Neural cell (in vitro differentiated cells): ENCODE results near the gene CEMIP2. TPM values are rescaled to one million over a fixed set of nuclear protein-coding genes. Genes with fewer than 3 reads are reported as not detected.

Experiments
- H2AFZ ChIP-seq: fragments of 200-600, 300-800 bp; sonication (generic), shearing (Covaris generic); 2 replicates; pipeline ENCODE4 v1.6.0; 2014; ENCODE audit warnings: low read depth, mild to moderate bottlenecking, antibody characterized with exemption, low read length, moderate library complexity
- H3F3A ChIP-seq: fragments of 200-600 bp; shearing (Covaris generic); 2 replicates; pipeline ENCODE4 v1.6.1; 2016; ENCODE audit warnings: mild to moderate bottlenecking, moderate library complexity, mixed read lengths, antibody characterized with exemption, low read length; ENCODE audit not compliant: insufficient read depth, poor library complexity, severe bottlenecking
- H3K27ac ChIP-seq: fragments of 200-600, 300-800 bp; sonication (generic), shearing (Covaris generic); 2 replicates; pipeline ENCODE4 v1.5.1; 2014; ENCODE audit warnings: mild to moderate bottlenecking, low read length, moderate library complexity
- H3K27me3 ChIP-seq: fragments of 300-800, 200-600 bp; sonication (generic), shearing (Covaris generic); 2 replicates; pipeline ENCODE4 v1.6.0; 2014; ENCODE audit warnings: mild to moderate bottlenecking, low read depth, low read length, moderate library complexity; ENCODE audit not compliant: insufficient read depth
- H3K36me3 ChIP-seq: fragments of 300-800, 200-600 bp; sonication (generic), shearing (Covaris generic); 2 replicates; pipeline ENCODE4 v1.5.1; 2014; ENCODE audit warnings: mild to moderate bottlenecking, antibody characterized with exemption, low read length, moderate library complexity; ENCODE audit not compliant: insufficient read depth
- H3K4me2 ChIP-seq: fragments of 300-800, 200-600 bp; sonication (generic), shearing (Covaris generic); 2 replicates; pipeline ENCODE4 v1.6.0; 2014; ENCODE audit warnings: mild to moderate bottlenecking, low read length
- H3K4me3 ChIP-seq: fragments of 300-800, 200-600 bp; sonication (generic), shearing (Covaris generic); 2 replicates; pipeline ENCODE4 v1.5.1; 2014; ENCODE audit warnings: mild to moderate bottlenecking, low read length, moderate library complexity
- H3K79me2 ChIP-seq: fragments of 200-600 bp; shearing (Covaris generic); replicated peaks from 2 replicates; pipeline ENCODE4 v1.6.0; 2014; ENCODE audit warnings: mild to moderate bottlenecking, low read length, moderate library complexity; ENCODE audit not compliant: insufficient read depth
- H3K9ac ChIP-seq: fragments of 300-800, 200-600 bp; sonication (generic), shearing (Covaris generic); 2 replicates; pipeline ENCODE4 v1.6.1; 2016; ENCODE audit warnings: mild to moderate bottlenecking, low read length, mixed read lengths
- H3K9me2 ChIP-seq: fragments of 200-600 bp; shearing (Covaris generic); 2 replicates; pipeline ENCODE4 v1.6.1; 2016; ENCODE audit warnings: mild to moderate bottlenecking, low read length, mixed read lengths; ENCODE audit not compliant: insufficient read depth
- H3K9me3 ChIP-seq: fragments of 200-600, 300-800 bp; sonication (generic), shearing (Covaris generic); 2 replicates; pipeline ENCODE4 v1.6.1; 2016; ENCODE audit warnings: mild to moderate bottlenecking, mixed run types, low read length, moderate library complexity, mixed read lengths
- H4K20me1 ChIP-seq: fragments of 200-600 bp; shearing (Covaris generic); 2 replicates; pipeline ENCODE4 v1.6.1; 2016; ENCODE audit warnings: mild to moderate bottlenecking, mixed run types; ENCODE audit not compliant: insufficient read depth
- CTCF ChIP-seq: fragments of 450-650 bp; IDR thresholded peaks from 2 replicates; pipeline ENCODE4 v1.5.1; 2014; ENCODE audit warnings: antibody characterized with exemption, mild to moderate bottlenecking, moderate library complexity; ENCODE audit not compliant: poor library complexity, severe bottlenecking
- EP300 ChIP-seq: fragments of 450-650 bp; conservative IDR thresholded peaks from 2 replicates; pipeline ENCODE4 v1.6.1; 2014; ENCODE audit warnings: antibody characterized with exemption, mild to moderate bottlenecking, moderate library complexity; ENCODE audit not compliant: poor library complexity, severe bottlenecking
- EZH2 ChIP-seq: fragments of 200-600, 300-800 bp; shearing (Covaris generic), sonication (generic); IDR thresholded peaks from 2 replicates; pipeline ENCODE4 v1.6.1; 2014; ENCODE audit warnings: antibody characterized with exemption, low read length, borderline replicate concordance, mild to moderate bottlenecking; ENCODE audit not compliant: insufficient read depth, poor library complexity, severe bottlenecking
- MXI1 ChIP-seq: fragments of 450-650 bp; conservative IDR thresholded peaks from 2 replicates; pipeline ENCODE4 v1.6.1; 2014; ENCODE audit warnings: antibody characterized with exemption, mild to moderate bottlenecking; ENCODE audit not compliant: poor library complexity, severe bottlenecking
- POLR2AphosphoS5 ChIP-seq: IDR thresholded peaks from 2 replicates; pipeline ENCODE4 v1.6.1; 2012
- RAD21 ChIP-seq: fragments of 450-650 bp; conservative IDR thresholded peaks from 2 replicates; pipeline ENCODE4 v1.6.1; 2014; ENCODE audit warnings: antibody characterized with exemption, mild to moderate bottlenecking, moderate library complexity
- REST ChIP-seq: IDR thresholded peaks from 2 replicates; pipeline ENCODE4 v1.6.1; 2012; ENCODE audit warnings: borderline replicate concordance
- SMC3 ChIP-seq: fragments of 450-650 bp; conservative IDR thresholded peaks from 2 replicates; pipeline ENCODE4 v1.6.1; 2014; ENCODE audit warnings: antibody characterized with exemption, mild to moderate bottlenecking, moderate library complexity; ENCODE audit not compliant: poor library complexity
- TAF1 ChIP-seq: IDR thresholded peaks from 2 replicates; pipeline ENCODE4 v1.6.1; 2012; ENCODE audit warnings: low read depth
- polyA plus RNA-seq: library from polyadenylated mRNA; depleted of rRNA; stranded (reverse); fragments of >200 nt; gene quantifications from 2 replicates; pipeline ENCODE4 v1.2.3, GENCODE V29; 2014

Gene CEMIP2
- polyA plus RNA-seq, 1 donor from 2014 or later, result 11.3 TPM

GRCh38 chr9:71710201-71710600, 58.1 kb downstream of the CEMIP2 start:
- no peaks in the 10 kb centered on the region for H3K27me3 ChIP-seq
- H4K20me1 ChIP-seq, result no peaks in the 10 kb centered on the region
- H3K4me2 ChIP-seq, result no peak overlapping the region
- no peaks in the 10 kb centered on the region for H3K9me3 ChIP-seq
- no peaks in the 10 kb centered on the region for H3K9me2 ChIP-seq
- H3K36me3 ChIP-seq, result peaks cover 14% of the 10 kb centered on the region
- TF ChIP-seq POLR2AphosphoS5 (no peak), MXI1 (no peak), SMC3 (no peak), TAF1 (no peak), RAD21 (no peak), EZH2 (no peak), CTCF (no peak), EP300 (no peak), REST (no peak)
- H2AFZ ChIP-seq, result no peak overlapping the region
- no peaks in the 10 kb centered on the region for H3K79me2 ChIP-seq
- no peak overlapping the region for H3K27ac ChIP-seq
- H3F3A ChIP-seq, result no peaks in the 10 kb centered on the region
- H3K9ac ChIP-seq, result no peak overlapping the region
- H3K4me3 ChIP-seq, result no peak overlapping the region

- H3K79me2 ChIP-seq, result no peaks in the 10 kb centered on the region
- no peak overlapping the region for H3K9ac ChIP-seq
- no peak overlapping the region for H2AFZ ChIP-seq
- H3F3A ChIP-seq, result no peaks in the 10 kb centered on the region
- peaks cover 14% of the 10 kb centered on the region for H3K36me3 ChIP-seq
- H3K9me3 ChIP-seq, result no peaks in the 10 kb centered on the region
- no peaks in the 10 kb centered on the region for H3K27me3 ChIP-seq
- H4K20me1 ChIP-seq, result no peaks in the 10 kb centered on the region
- TF ChIP-seq CTCF, result no peak
- no peak for TF ChIP-seq EP300
- TF ChIP-seq TAF1, result no peak
- no peak for TF ChIP-seq EZH2
- TF ChIP-seq MXI1, result no peak
- TF ChIP-seq RAD21, result no peak
- no peak for TF ChIP-seq POLR2AphosphoS5
- TF ChIP-seq REST, result no peak
- no peak for TF ChIP-seq SMC3
- H3K4me2 ChIP-seq, result no peak overlapping the region
- no peaks in the 10 kb centered on the region for H3K9me2 ChIP-seq
- no peak overlapping the region for H3K27ac ChIP-seq
- no peak overlapping the region for H3K4me3 ChIP-seq
These were observed 58.9 kb downstream of the CEMIP2 start for GRCh38 chr9:71709384-71709783.
